ENCODE results near the gene HIGD2A.

Gene HIGD2A

GRCh38 chr5:176401281-176402205, 13.0 kb downstream of the HIGD2A start:
- Histone ChIP-seq H2BK120ac (ENCODE audit: low read depth, low read length) (no peak overlapping the region), H2BK5ac (ENCODE audit: low read depth, low read length, poor library complexity, severe bottlenecking) (no peak overlapping the region), H3K79me1 (replicated peaks; ENCODE audit: low read length, poor library complexity, severe bottlenecking) (peaks cover 33% of the 10 kb centered on the region), H2AFZ (ENCODE audit: low read depth, low read length) (no peak overlapping the region), H3K27me3 (ENCODE audit: control insufficient read depth in 1 of 2, insufficient read depth in 1 of 2, low read length in 2 of 2) (no peaks in the 10 kb centered on the region), H4K8ac (ENCODE audit: low read length) (no peak overlapping the region), H3K4ac (ENCODE audit: low read depth in 1 of 2, low read length in 2 of 2) (no peak overlapping the region), H2BK12ac (ENCODE audit: low read length in 2 of 2) (no peak overlapping the region), H2AK5ac (ENCODE audit: low read length, severe bottlenecking) (no peak overlapping the region), H3K4me3 (ENCODE audit: insufficient read depth in 1 of 2, low read depth in 1 of 2, low read length in 2 of 2) (no peak overlapping the region), H3K14ac (ENCODE audit: low read length in 2 of 2) (no peak overlapping the region), H3K9ac (ENCODE audit: low read length) (no peak overlapping the region), H3K4me2 (ENCODE audit: low read length, poor library complexity, severe bottlenecking) (no peak overlapping the region), H4K91ac (ENCODE audit: low read length) (no peak overlapping the region), H2BK15ac (ENCODE audit: low read depth, poor library complexity, severe bottlenecking) (no peak overlapping the region), H3K23ac (ENCODE audit: low read length in 2 of 2) (no peak overlapping the region), H3K18ac (ENCODE audit: low read depth in 1 of 2, low read length in 2 of 2) (no peak overlapping the region), H3K4me1 (ENCODE audit: control insufficient read depth, insufficient read depth, low read depth, low read length) (peaks cover 4% of the 10 kb centered on the region), H3K36me3 (ENCODE audit: control insufficient read depth in 1 of 2, insufficient read depth in 2 of 2, low read depth in 1 of 2, low read length in 2 of 2) (peaks cover 24 to 43% of the 10 kb centered on the region in 2 experiments), H3K27ac (ENCODE audit: low read length, poor library complexity, severe bottlenecking) (no peak overlapping the region), H3K9me3 (ENCODE audit: control insufficient read depth, low read length) (no peaks in the 10 kb centered on the region)
- no peak for DNase-seq
- WGBS, result 92% methylated on average over 19 of the region's 22 CpGs

GRCh38 chr5:176405656-176406435, 17.3 kb downstream of the HIGD2A start:
- Histone ChIP-seq H3K4me2 (ENCODE audit: low read length, poor library complexity, severe bottlenecking) (no peak overlapping the region), H3K23ac (ENCODE audit: low read length in 2 of 2) (no peak overlapping the region), H2AFZ (ENCODE audit: low read depth, low read length) (no peak overlapping the region), H3K4me3 (ENCODE audit: insufficient read depth in 1 of 2, low read depth in 1 of 2, low read length in 2 of 2) (no peak overlapping the region), H3K27ac (ENCODE audit: low read length, poor library complexity, severe bottlenecking) (no peak overlapping the region), H3K4me1 (ENCODE audit: control insufficient read depth, insufficient read depth, low read depth, low read length) (peaks cover 4% of the 10 kb centered on the region), H2BK12ac (ENCODE audit: low read length in 2 of 2) (no peak overlapping the region), H3K9me3 (ENCODE audit: control insufficient read depth, low read length) (no peaks in the 10 kb centered on the region), H2BK120ac (ENCODE audit: low read depth, low read length) (no peak overlapping the region), H3K79me1 (replicated peaks; ENCODE audit: low read length, poor library complexity, severe bottlenecking) (peaks cover 30% of the 10 kb centered on the region), H3K18ac (ENCODE audit: low read depth in 1 of 2, low read length in 2 of 2) (no peak overlapping the region), H3K9ac (ENCODE audit: low read length) (no peak overlapping the region), H2BK15ac (ENCODE audit: low read depth, poor library complexity, severe bottlenecking) (no peak overlapping the region), H4K8ac (ENCODE audit: low read length) (no peak overlapping the region), H2BK5ac (ENCODE audit: low read depth, low read length, poor library complexity, severe bottlenecking) (no peak overlapping the region), H3K36me3 (ENCODE audit: control insufficient read depth in 1 of 2, insufficient read depth in 2 of 2, low read depth in 1 of 2, low read length in 2 of 2) (peaks cover 28 to 43% of the 10 kb centered on the region in 2 experiments), H2AK5ac (ENCODE audit: low read length, severe bottlenecking) (no peak overlapping the region), H3K14ac (ENCODE audit: low read length in 2 of 2) (no peak overlapping the region), H4K91ac (ENCODE audit: low read length) (no peak overlapping the region), H3K27me3 (ENCODE audit: control insufficient read depth in 1 of 2, insufficient read depth in 1 of 2, low read length in 2 of 2) (no peaks in the 10 kb centered on the region), H3K4ac (ENCODE audit: low read depth in 1 of 2, low read length in 2 of 2) (no peak overlapping the region)
- 84% methylated on average over 20 of the region's 20 CpGs for WGBS
- DNase-seq, result no peak

DNA sequence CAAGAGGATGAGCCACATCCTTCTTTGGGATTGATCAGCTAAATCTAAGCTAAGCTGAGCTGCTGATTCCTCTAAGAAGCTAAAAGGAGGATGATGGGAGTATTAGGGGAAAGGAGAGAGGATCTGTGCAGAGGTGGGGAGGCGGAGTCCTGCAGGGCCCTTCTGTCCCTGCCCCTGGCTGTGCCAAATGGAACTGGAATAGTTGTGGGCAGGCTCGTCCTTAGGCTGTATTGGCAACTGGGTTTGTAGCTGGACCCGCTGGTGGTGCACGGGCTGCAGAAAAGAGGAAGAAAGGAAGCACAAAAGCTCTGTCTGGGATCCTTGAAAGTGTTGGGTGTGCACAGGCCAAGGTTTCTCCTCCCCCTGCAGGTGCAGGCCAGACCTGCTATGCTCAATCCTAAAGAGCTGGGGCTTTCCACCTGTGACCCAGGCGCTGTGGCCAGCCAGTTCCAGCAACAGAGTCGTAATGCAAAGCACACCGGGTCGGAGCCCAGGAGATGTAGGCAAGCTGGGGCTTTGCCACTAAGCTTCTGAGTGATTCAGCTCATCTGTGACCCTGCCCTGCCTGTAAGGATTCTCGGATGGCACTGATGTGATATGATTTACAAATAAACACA, 18.0 kb downstream of the HIGD2A start:
- no peak overlapping the region for H3K4me3 ChIP-seq (ENCODE audit: insufficient read depth in 1 of 2, low read depth in 1 of 2, low read length in 2 of 2)
- H4K8ac ChIP-seq (ENCODE audit: low read length), result no peak overlapping the region
- peaks cover 32% of the 10 kb centered on the region for H3K79me1 ChIP-seq (replicated peaks; ENCODE audit: low read length, poor library complexity, severe bottlenecking)
- peaks cover 28 to 41% of the 10 kb centered on the region in 2 experiments for H3K36me3 ChIP-seq (ENCODE audit: control insufficient read depth in 1 of 2, insufficient read depth in 2 of 2, low read depth in 1 of 2, low read length in 2 of 2)
- no peak overlapping the region for H3K23ac ChIP-seq (ENCODE audit: low read length in 2 of 2)
- no peak overlapping the region for H2BK15ac ChIP-seq (ENCODE audit: low read depth, poor library complexity, severe bottlenecking)
- no peak overlapping the region for H2AK5ac ChIP-seq (ENCODE audit: low read length, severe bottlenecking)
- no peak overlapping the region for H4K91ac ChIP-seq (ENCODE audit: low read length)
- no peak overlapping the region for H3K27ac ChIP-seq (ENCODE audit: low read length, poor library complexity, severe bottlenecking)
- H3K9me3 ChIP-seq (ENCODE audit: control insufficient read depth, low read length), result no peaks in the 10 kb centered on the region
- no peak overlapping the region for H2AFZ ChIP-seq (ENCODE audit: low read depth, low read length)
- no peak overlapping the region for H3K14ac ChIP-seq (ENCODE audit: low read length in 2 of 2)
- no peak overlapping the region for H3K18ac ChIP-seq (ENCODE audit: low read depth in 1 of 2, low read length in 2 of 2)
- H2BK120ac ChIP-seq (ENCODE audit: low read depth, low read length), result no peak overlapping the region
- no peak overlapping the region for H2BK5ac ChIP-seq (ENCODE audit: low read depth, low read length, poor library complexity, severe bottlenecking)
- no peak overlapping the region for H3K9ac ChIP-seq (ENCODE audit: low read length)
- 93% methylated on average over 8 of the region's 9 CpGs for WGBS
- H3K4me2 ChIP-seq (ENCODE audit: low read length, poor library complexity, severe bottlenecking), result no peak overlapping the region
- no peak for DNase-seq
- no peak overlapping the region for H2BK12ac ChIP-seq (ENCODE audit: low read length in 2 of 2)
- no peak overlapping the region for H3K4ac ChIP-seq (ENCODE audit: low read depth in 1 of 2, low read length in 2 of 2)
- peaks cover 4% of the 10 kb centered on the region for H3K4me1 ChIP-seq (ENCODE audit: control insufficient read depth, insufficient read depth, low read depth, low read length)
- H3K27me3 ChIP-seq (ENCODE audit: control insufficient read depth in 1 of 2, insufficient read depth in 1 of 2, low read length in 2 of 2), result no peaks in the 10 kb centered on the region

Measured in mesenchymal stem cell (in vitro differentiated cells and primary cell).